KMS-11 (cell line): ENCODE results near the gene PARP12.

Source experiments
- H2AFZ ChIP-seq: fragments of 200-600 bp; sonication (generic); 2 replicates; pipeline ENCODE4 v1.6.1; 2016; ENCODE audit warnings: antibody characterized with exemption, mixed run types, low read depth
- H3K27ac ChIP-seq: fragments of 200-600 bp; sonication (generic); 2 replicates; pipeline ENCODE4 v1.6.1; 2016; ENCODE audit warnings: mild to moderate bottlenecking, mixed run types
- H3K27me3 ChIP-seq: fragments of 200-600 bp; sonication (generic); 2 replicates; pipeline ENCODE4 v1.6.1; 2017; ENCODE audit warnings: mild to moderate bottlenecking, low read depth, mixed run types, moderate library complexity; ENCODE audit not compliant: insufficient read depth
- H3K36me3 ChIP-seq: fragments of 200-600 bp; sonication (generic); 2 replicates; pipeline ENCODE4 v1.6.1; 2017; ENCODE audit warnings: mild to moderate bottlenecking, mixed run types; ENCODE audit not compliant: insufficient read depth
- H3K4me1 ChIP-seq: fragments of 200-600 bp; sonication (generic); 2 replicates; pipeline ENCODE4 v1.6.1; 2016; ENCODE audit warnings: mild to moderate bottlenecking, low read depth, mixed run types; ENCODE audit not compliant: poor library complexity, severe bottlenecking
- H3K4me2 ChIP-seq: fragments of 200-600 bp; sonication (generic); 2 replicates; pipeline ENCODE4 v1.7.0; 2016; ENCODE audit warnings: mild to moderate bottlenecking, mixed run types
- H3K4me3 ChIP-seq: fragments of 200-600 bp; sonication (generic); IDR thresholded peaks from 2 replicates; pipeline ENCODE4 v1.6.1; 2017; ENCODE audit warnings: low read depth, low read length, mixed read lengths; ENCODE audit not compliant: insufficient read depth
- H3K79me2 ChIP-seq: fragments of 200-600 bp; sonication (generic); 2 replicates; pipeline ENCODE4 v1.6.1; 2016; ENCODE audit warnings: low read depth, mixed run types; ENCODE audit not compliant: insufficient read depth
- H3K9ac ChIP-seq: fragments of 200-600 bp; sonication (generic); 2 replicates; pipeline ENCODE4 v1.6.1; 2016; ENCODE audit warnings: mild to moderate bottlenecking, mixed run types
- H4K20me1 ChIP-seq: fragments of 200-600 bp; sonication (generic); 2 replicates; pipeline ENCODE4 v1.6.1; 2016; ENCODE audit warnings: mild to moderate bottlenecking, mixed run types; ENCODE audit not compliant: insufficient read depth
- CTCF ChIP-seq: fragments of 200-600 bp; sonication (generic); conservative IDR thresholded peaks from 2 replicates; pipeline ENCODE4 v1.6.1; 2017; ENCODE audit warnings: low read depth, mild to moderate bottlenecking, antibody characterized with exemption, low read length, moderate library complexity, mixed read lengths

PARP12 gene

GRCh38 chr7:139994356-139994755 lies 68.4 kb downstream of the PARP12 start:
- Histone ChIP-seq H2AFZ (no peak overlapping the region), H3K27me3 (no peaks in the 10 kb centered on the region)
- TF ChIP-seq CTCF, result no peak

GRCh38 chr7:139993592-139993991 lies 69.2 kb downstream of the PARP12 start:
- H3K4me2 ChIP-seq, result no peak overlapping the region
- no peaks in the 10 kb centered on the region for H3K79me2 ChIP-seq
- no peak overlapping the region for H3K9ac ChIP-seq
- H2AFZ ChIP-seq, result no peak overlapping the region
- H4K20me1 ChIP-seq, result no peaks in the 10 kb centered on the region
- H3K4me3 ChIP-seq, result no peak overlapping the region
- H3K36me3 ChIP-seq, result no peaks in the 10 kb centered on the region
- no peaks in the 10 kb centered on the region for H3K4me1 ChIP-seq
- H3K27ac ChIP-seq, result no peak overlapping the region
- no peak for TF ChIP-seq CTCF
- H3K27me3 ChIP-seq, result no peaks in the 10 kb centered on the region

More at GRCh38 chr7:139994356-139994755, 68.4 kb downstream of the PARP12 start:
- no peaks in the 10 kb centered on the region for H3K36me3 ChIP-seq
- H3K9ac ChIP-seq, result no peak overlapping the region
- no peak overlapping the region for H3K4me3 ChIP-seq
- H3K27ac ChIP-seq, result no peak overlapping the region
- no peaks in the 10 kb centered on the region for H3K4me1 ChIP-seq
- no peaks in the 10 kb centered on the region for H4K20me1 ChIP-seq
- no peak overlapping the region for H3K4me2 ChIP-seq
- no peaks in the 10 kb centered on the region for H3K79me2 ChIP-seq

- Histone ChIP-seq H4K20me1 (no peaks in the 10 kb centered on the region), H3K4me3 (no peak overlapping the region), H3K79me2 (no peaks in the 10 kb centered on the region), H3K27ac (no peak overlapping the region), H3K36me3 (no peaks in the 10 kb centered on the region), H3K27me3 (no peaks in the 10 kb centered on the region), H3K4me1 (no peaks in the 10 kb centered on the region), H3K9ac (no peak overlapping the region), H3K4me2 (no peak overlapping the region), H2AFZ (no peak overlapping the region)
- no peak for TF ChIP-seq CTCF
These were observed 69.6 kb downstream of the PARP12 start for GRCh38 chr7:139993169-139993568.

- TF ChIP-seq CTCF, result no peak
- Histone ChIP-seq H3K79me2 (no peaks in the 10 kb centered on the region), H2AFZ (no peak overlapping the region), H3K36me3 (no peaks in the 10 kb centered on the region), H3K27ac (no peak overlapping the region), H3K9ac (no peak overlapping the region), H3K4me3 (no peak overlapping the region), H4K20me1 (no peaks in the 10 kb centered on the region), H3K4me1 (no peaks in the 10 kb centered on the region), H3K4me2 (no peak overlapping the region), H3K27me3 (no peaks in the 10 kb centered on the region)
These were observed 70.3 kb downstream of the PARP12 start for GRCh38 chr7:139992353-139993044.
